IMR-90 (cell line): ENCODE results near the gene PRR5L. TPM values are rescaled to one million over a fixed set of nuclear protein-coding genes. Genes with fewer than 3 reads are reported as not detected.

ENCODE experiments used
- ATAC-seq: fragments of 200-7000 bp; cut with Tn5 transposase; 2 replicates; pipeline ENCODE4 v1.9.1; 2020; ENCODE audit warnings: low read depth, mild to moderate bottlenecking, moderate library complexity
- BruUV-seq: library from RNA; stranded (reverse); fragments of 400-500 nt; replicated peaks from 2 replicates; lab custom pipeline; 2021; lab: Mats Ljungman, UMichigan
- CTCF ChIA-PET: fragments of 300-600 bp; formaldehyde crosslinking; extraction: SDS; loops from one replicate; lab custom pipeline; 2021; ENCODE audit warnings: antibody characterized with exemption; lab: Yijun Ruan, JAX
- POLR2A ChIA-PET: fragments of 300-600 bp; sonication (Branson Sonifier 250); formaldehyde crosslinking; loops from one replicate; lab custom pipeline; 2022; ENCODE audit warnings: antibody characterized with exemption; ENCODE audit not compliant: unreplicated experiment; lab: Charles Lee
- DNase-seq: peaks from one replicate; pipeline ENCODE4 v3.0.0; 2013
- H2AFZ ChIP-seq: replicated peaks from 2 replicates; pipeline ENCODE3; 2013; ENCODE audit warnings: low read length, mild to moderate bottlenecking; ENCODE audit not compliant: poor library complexity
- H2AK5ac ChIP-seq: 2 replicates; pipeline ENCODE4 v1.6.1; 2013; ENCODE audit warnings: low read depth, low read length, inconsistent platforms
- H2AK9ac ChIP-seq: replicated peaks from 2 replicates; pipeline ENCODE3; 2013; ENCODE audit warnings: mild to moderate bottlenecking, low read depth, low read length, moderate library complexity; ENCODE audit not compliant: poor library complexity
- H2BK120ac ChIP-seq: 2 replicates; pipeline ENCODE4 v1.6.1; 2013; ENCODE audit warnings: low read depth, low read length, inconsistent platforms
- H2BK15ac ChIP-seq: 3 replicates; pipeline ENCODE4 v1.6.1; 2013; ENCODE audit warnings: low read depth, low read length, inconsistent platforms
- H2BK20ac ChIP-seq: 2 replicates; pipeline ENCODE4 v1.6.1; 2013; ENCODE audit warnings: low read depth, mild to moderate bottlenecking, inconsistent platforms, low read length, moderate library complexity
- H2BK5ac ChIP-seq: 2 replicates; pipeline ENCODE4 v1.6.1; 2013; ENCODE audit warnings: mild to moderate bottlenecking, low read depth, low read length, inconsistent platforms; ENCODE audit not compliant: poor library complexity, severe bottlenecking
- H3K14ac ChIP-seq: replicated peaks from 2 replicates; pipeline ENCODE4 v1.6.1; 2013; ENCODE audit warnings: low read depth, low read length, inconsistent platforms
- H3K18ac ChIP-seq: 2 replicates; pipeline ENCODE4 v1.6.1; 2013; ENCODE audit warnings: low read depth, low read length, control low read depth
- H3K23ac ChIP-seq: 2 replicates; pipeline ENCODE4 v1.6.1; 2013; ENCODE audit warnings: low read depth, low read length, inconsistent platforms
- H3K27ac ChIP-seq: 2 replicates; pipeline ENCODE4 v1.5.1; 2013; ENCODE audit warnings: mild to moderate bottlenecking, control low read depth, low read length; ENCODE audit not compliant: insufficient read depth
- H3K27me3 ChIP-seq: 2 replicates; pipeline ENCODE4 v1.6.1; 2013; ENCODE audit warnings: low read length; ENCODE audit not compliant: control insufficient read depth, insufficient read depth
- H3K36me3 ChIP-seq: 2 replicates; pipeline ENCODE4 v1.6.1; 2013; ENCODE audit warnings: low read length, mixed read lengths; ENCODE audit not compliant: control insufficient read depth, insufficient read depth
- H3K4ac ChIP-seq: 2 replicates; pipeline ENCODE4 v1.6.1; 2013; ENCODE audit warnings: low read depth, low read length, inconsistent platforms
- H3K4me1 ChIP-seq: 2 replicates; pipeline ENCODE4 v1.6.1; 2013; ENCODE audit warnings: low read length, mixed read lengths; ENCODE audit not compliant: control insufficient read depth, insufficient read depth
- H3K4me2 ChIP-seq: 2 replicates; pipeline ENCODE4 v1.6.1; 2013; ENCODE audit warnings: low read depth, mild to moderate bottlenecking, control low read depth, low read length, moderate library complexity
- H3K4me3 ChIP-seq: 2 replicates; pipeline ENCODE4 v1.5.1; 2013; ENCODE audit warnings: low read depth, mild to moderate bottlenecking, control low read depth, low read length, moderate library complexity; ENCODE audit not compliant: insufficient read depth
- H3K56ac ChIP-seq: 2 replicates; pipeline ENCODE4 v1.6.1; 2013; ENCODE audit warnings: low read length, inconsistent platforms; ENCODE audit not compliant: insufficient read depth; ENCODE audit errors: extremely low read depth
- H3K79me1 ChIP-seq, 2 experiments: 2 replicates each; pipeline ENCODE4 v1.6.1; 2013; ENCODE audit warnings: low read length in 2 of 2, inconsistent platforms in 1 of 2, low read depth in 1 of 2
- H3K9ac ChIP-seq: 2 replicates; pipeline ENCODE4 v1.6.1; 2013; ENCODE audit warnings: low read depth, low read length, control low read depth
- H3K9me1 ChIP-seq: 2 replicates; pipeline ENCODE4 v1.6.1; 2013; ENCODE audit warnings: low read length, inconsistent platforms; ENCODE audit not compliant: insufficient read depth
- H3K9me3 ChIP-seq: 2 replicates; pipeline ENCODE4 v1.6.1; 2013; ENCODE audit warnings: low read length; ENCODE audit not compliant: control insufficient read depth, insufficient read depth
- H4K20me1 ChIP-seq: 2 replicates; pipeline ENCODE4 v1.6.1; 2013; ENCODE audit warnings: low read length, inconsistent platforms; ENCODE audit not compliant: insufficient read depth
- H4K5ac ChIP-seq: 2 replicates; pipeline ENCODE4 v1.6.1; 2013; ENCODE audit warnings: mild to moderate bottlenecking, low read depth, low read length, control low read depth
- H4K8ac ChIP-seq, 2 experiments: 2 replicates each; pipeline ENCODE4 v1.6.1; 2013; ENCODE audit warnings: low read depth in 2 of 2, low read length in 2 of 2, control low read depth in 1 of 2, inconsistent platforms in 1 of 2
- H4K91ac ChIP-seq: 2 replicates; pipeline ENCODE4 v1.6.1; 2013; ENCODE audit warnings: low read depth, low read length, inconsistent platforms; ENCODE audit not compliant: insufficient read depth
- BHLHE40 ChIP-seq: fragments of 150-350 bp; IDR thresholded peaks from 2 replicates; pipeline ENCODE4 v1.6.1; 2016; ENCODE audit warnings: mild to moderate bottlenecking, low read depth, low read length
- CEBPB ChIP-seq: IDR thresholded peaks from 2 replicates; pipeline ENCODE4 v1.6.1; 2012; ENCODE audit warnings: low read depth, low read length, improper control_type of control experiment
- CHD1 ChIP-seq: IDR thresholded peaks from 2 replicates; pipeline ENCODE4 v1.6.1; 2012; ENCODE audit warnings: low read depth, low read length, improper control_type of control experiment
- CTCF ChIP-seq: conservative IDR thresholded peaks from 2 replicates; pipeline ENCODE4 v1.5.1; 2012; ENCODE audit warnings: mild to moderate bottlenecking, low read depth, low read length, improper control_type of control experiment
- ELK1 ChIP-seq: fragments of 150-350 bp; IDR thresholded peaks from 2 replicates; pipeline ENCODE4 v1.6.1; 2016; ENCODE audit warnings: low read depth, mild to moderate bottlenecking, low read length, moderate library complexity, borderline replicate concordance
- FOS ChIP-seq: fragments of 150-350 bp; IDR thresholded peaks from 2 replicates; pipeline ENCODE4 v1.6.1; 2016; ENCODE audit warnings: low read depth, low read length
- MAFK ChIP-seq: IDR thresholded peaks from 2 replicates; pipeline ENCODE4 v1.6.1; 2012; ENCODE audit warnings: low read depth, low read length, improper control_type of control experiment
- MAZ ChIP-seq: IDR thresholded peaks from 2 replicates; pipeline ENCODE4 v1.6.1; 2012; ENCODE audit warnings: low read depth, mild to moderate bottlenecking, low read length, improper control_type of control experiment, moderate library complexity, borderline replicate concordance
- MXI1 ChIP-seq: IDR thresholded peaks from 2 replicates; pipeline ENCODE4 v1.6.1; 2012; ENCODE audit warnings: low read depth, mild to moderate bottlenecking, low read length, moderate library complexity, borderline replicate concordance
- NFE2L2 ChIP-seq: fragments of 150-350 bp; IDR thresholded peaks from 2 replicates; pipeline ENCODE4 v1.6.1; 2016; ENCODE audit warnings: low read depth, mild to moderate bottlenecking, low read length
- POLR2A ChIP-seq: IDR thresholded peaks from 2 replicates; pipeline ENCODE4 v1.6.1; 2012; ENCODE audit warnings: mild to moderate bottlenecking, low read depth, low read length
- RAD21 ChIP-seq: IDR thresholded peaks from 2 replicates; pipeline ENCODE4 v1.6.1; 2012; ENCODE audit warnings: low read length, improper control_type of control experiment
- RCOR1 ChIP-seq: IDR thresholded peaks from 2 replicates; pipeline ENCODE4 v1.6.1; 2012; ENCODE audit warnings: mild to moderate bottlenecking, low read length, improper control_type of control experiment; ENCODE audit not compliant: insufficient replicate concordance
- RFX5 ChIP-seq: IDR thresholded peaks from 2 replicates; pipeline ENCODE4 v1.8.0; 2012; ENCODE audit warnings: low read depth, mild to moderate bottlenecking, low read length, moderate library complexity
- SMC3 ChIP-seq: fragments of 150-350 bp; IDR thresholded peaks from 2 replicates; pipeline ENCODE4 v1.6.1; 2016; ENCODE audit warnings: low read depth, mild to moderate bottlenecking, antibody characterized with exemption, low read length, moderate library complexity
- WGBS, 2 experiments: methylation state at CpG; one replicate each; pipeline versions ENCODE4 v1.1.5 to v1.1.7; 2013; ENCODE audit warnings: missing lambda C conversion rate in 2 of 2; ENCODE audit not compliant: insufficient read length in 1 of 2; ENCODE audit errors: extremely low coverage in 2 of 2; 5-methylcytosine and 5-hydroxymethylcytosine counted together
- dilution Hi-C: fragments of 300-500 bp; cut with HindIII; formaldehyde crosslinking; loops from one replicate; pipeline ENCODE4 v1.14.3; 2018; ENCODE audit warnings: low sequenced_read_pairs; ENCODE audit not compliant: unreplicated experiment
- in situ Hi-C: fragments of 300-500 bp; cut with MboI; formaldehyde crosslinking; loops from 3 replicates; pipeline ENCODE4 v1.14.3; 2019; ENCODE audit warnings: low sequenced_read_pairs, inconsistent platforms, mixed read lengths
- intact Hi-C: fragments of 100-400 bp; cut with micrococcal nuclease; formaldehyde crosslinking; loops from 2 replicates; pipeline ENCODE4 v1.10.0; 2022
- polyA plus RNA-seq, 3 experiments: library from polyadenylated mRNA; depleted of rRNA; stranded (reverse); fragments of >200 nt; gene quantifications; 2 replicates each; pipeline ENCODE4 v1.2.3, GENCODE V29; 2012; ENCODE audit warnings: low replicate concordance in 1 of 3
- total RNA-seq: library from RNA; depleted of rRNA; stranded (reverse); fragments of >200 nt; gene quantifications from 2 replicates; pipeline ENCODE4 v1.2.3, GENCODE V29; 2012

The PRR5L gene
- total and polyA plus RNA-seq, 2 of the 4 experiments (the other 2 are of a cell fraction) = 2.9 to 3.6 TPM

DNA sequence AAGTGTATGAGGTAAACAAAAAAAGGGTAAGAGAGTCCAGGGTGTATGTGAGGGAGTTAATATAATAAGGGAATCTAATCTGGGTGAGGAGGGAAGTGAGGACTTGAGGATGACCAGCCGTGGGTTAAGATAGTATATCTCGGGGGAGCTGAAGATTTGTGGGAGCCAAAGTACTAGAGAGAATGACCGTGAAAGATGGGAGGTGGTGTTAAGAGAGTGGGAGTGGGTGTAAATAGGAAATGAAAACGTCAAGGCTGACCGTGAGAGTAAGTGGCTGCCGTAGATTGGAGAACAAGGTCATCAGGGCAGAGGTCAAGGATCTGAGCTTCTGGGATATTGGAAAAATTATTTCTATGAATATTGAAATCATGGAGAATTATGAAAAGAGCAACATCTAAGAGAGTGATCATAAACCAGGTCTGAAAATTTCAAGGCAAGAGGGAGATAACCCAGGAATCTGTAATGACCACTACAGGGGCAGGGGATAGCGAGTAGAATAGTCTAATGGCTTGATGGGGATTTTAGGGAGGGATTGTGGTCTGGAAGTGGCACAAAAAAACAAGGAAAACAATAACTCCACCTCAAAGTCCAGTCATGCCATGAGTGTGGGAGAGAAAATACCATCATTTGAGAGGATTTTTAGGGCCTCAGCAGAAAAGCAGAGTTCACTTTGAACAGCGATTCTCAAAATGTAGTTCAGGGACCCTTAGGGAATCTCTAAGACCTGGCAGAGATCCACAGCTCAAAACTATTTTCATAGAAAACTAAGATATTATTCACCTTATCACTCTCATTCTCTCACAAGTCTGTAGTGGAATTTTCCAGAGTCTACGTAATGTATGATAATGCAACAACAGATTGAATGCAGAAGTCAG, 72.0 kb downstream of the PRR5L start (continued):
- TF ChIP-seq RFX5 = no peak

DNA sequence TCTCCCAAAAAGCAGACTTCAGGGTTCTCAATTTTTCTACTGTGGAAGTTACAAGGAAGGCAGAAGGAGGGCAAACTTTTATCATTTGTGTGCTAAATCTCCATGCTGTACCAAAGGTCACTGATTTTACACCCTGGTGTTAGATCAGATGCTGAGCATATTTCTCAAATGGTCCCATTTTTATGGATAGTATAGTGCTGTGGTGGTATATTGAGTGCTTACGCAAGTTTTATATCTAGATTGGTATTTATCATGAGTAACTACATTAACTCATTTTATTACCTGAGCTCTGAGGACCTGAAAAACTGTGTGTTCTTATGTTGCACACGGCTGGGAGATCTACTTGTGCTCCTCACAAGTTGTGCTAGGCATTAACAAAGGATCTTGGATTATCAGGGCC, 75.1 kb downstream of the PRR5L start:
- Histone ChIP-seq H4K91ac (no peak overlapping the region), H4K20me1 (no peaks in the 10 kb centered on the region), H3K9me3 (no peaks in the 10 kb centered on the region), H2BK120ac (no peak overlapping the region), H3K23ac (no peak overlapping the region), H3K9me1 (peaks cover 5% of the 10 kb centered on the region; the same call in 1 of the 2 replicates), H3K27me3 (peaks cover 2% of the 10 kb centered on the region; the same call in 1 of the 2 replicates), H3K56ac (no peak overlapping the region), H2BK5ac (no peak overlapping the region), H2AK9ac (no peak overlapping the region), H3K79me1 (no peaks in the 10 kb centered on the region), H3K4ac (no peak overlapping the region), H3K4me1 (peaks cover 2% of the 10 kb centered on the region), H3K36me3 (no peaks in the 10 kb centered on the region), H2AFZ (no peak overlapping the region), H2BK15ac (no peak overlapping the region), H2AK5ac (no peak overlapping the region), H2BK20ac (no peak overlapping the region), H3K9ac (no peak overlapping the region), H3K14ac (no peak overlapping the region), H3K27ac (no peak overlapping the region), H3K4me2 (no peak overlapping the region), H3K4me3 (no peak overlapping the region), H3K18ac (no peak overlapping the region), H4K8ac (no peak overlapping the region), H4K5ac (no peak overlapping the region)
- in situ Hi-C loops (no loop called here), intact Hi-C loops (no loop called here), dilution Hi-C loops (no loop called here)
- WGBS, 2 experiments = no CpG with 5 or more reads among the region's 2 CpGs
- POLR2A ChIA-PET = no interaction called here
- CTCF ChIA-PET = no interaction called here
- BruUV-seq = no TSS peak
- ATAC-seq = no peak
- DNase-seq = no peak
- TF ChIP-seq RFX5 (no peak), CHD1 (no peak), SMC3 (no peak), CTCF (no peak), RCOR1 (no peak), MAFK (no peak), CEBPB (no peak), POLR2A (no peak), MAZ (no peak), RAD21 (no peak), ELK1 (no peak), MXI1 (no peak), BHLHE40 (no peak), FOS (no peak), NFE2L2 (no peak)
